Astrocyte of the hippocampus (primary cell): ENCODE data around the gene ECM2.

Source experiments
- DNase-seq: peaks from one replicate; pipeline ENCODE4 v3.0.0; 2011; ENCODE audit warnings: low read depth, low spot score

The ECM2 gene

DNA sequence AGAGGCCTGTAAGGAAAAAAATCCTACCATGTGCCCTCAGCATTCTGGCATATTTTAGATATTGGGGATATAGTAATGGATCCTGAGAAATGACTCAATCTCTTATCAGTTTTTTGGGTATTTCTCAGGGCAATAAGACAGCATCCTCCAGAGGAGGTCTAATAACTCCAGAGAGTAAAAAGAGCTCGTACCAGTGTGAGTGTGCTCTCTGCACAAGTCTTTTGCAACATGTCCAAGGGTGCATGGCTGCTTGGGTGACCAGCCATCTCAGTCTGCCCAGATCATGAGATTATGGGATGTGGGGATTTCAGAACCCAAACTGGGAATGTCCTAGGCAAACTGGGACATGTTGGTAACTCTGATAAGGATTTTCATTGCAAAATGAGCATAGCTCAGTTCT is 68.7 kb downstream of the ECM2 start:
- no peak for DNase-seq

DNA sequence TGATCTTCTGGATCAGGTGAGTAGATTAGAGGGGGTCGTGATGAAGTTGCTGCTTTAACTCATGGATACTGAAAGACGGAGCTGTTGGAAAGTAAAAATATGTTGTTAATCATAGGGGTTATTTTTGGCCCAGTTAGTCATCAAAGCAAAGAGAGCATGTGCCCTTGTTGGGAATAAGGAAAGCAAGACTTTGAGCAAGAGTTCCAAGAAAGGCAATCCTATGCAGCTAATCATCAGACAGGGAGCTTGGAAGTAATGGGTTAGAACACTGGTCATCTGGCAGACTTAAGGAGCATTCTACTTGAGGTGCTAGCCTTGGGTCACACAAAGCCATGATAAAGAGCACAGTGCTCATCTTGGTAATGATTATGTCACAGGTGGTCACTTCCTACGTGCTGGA is 71.8 kb downstream of the ECM2 start:
- DNase-seq: peak; percentile 73

DNA sequence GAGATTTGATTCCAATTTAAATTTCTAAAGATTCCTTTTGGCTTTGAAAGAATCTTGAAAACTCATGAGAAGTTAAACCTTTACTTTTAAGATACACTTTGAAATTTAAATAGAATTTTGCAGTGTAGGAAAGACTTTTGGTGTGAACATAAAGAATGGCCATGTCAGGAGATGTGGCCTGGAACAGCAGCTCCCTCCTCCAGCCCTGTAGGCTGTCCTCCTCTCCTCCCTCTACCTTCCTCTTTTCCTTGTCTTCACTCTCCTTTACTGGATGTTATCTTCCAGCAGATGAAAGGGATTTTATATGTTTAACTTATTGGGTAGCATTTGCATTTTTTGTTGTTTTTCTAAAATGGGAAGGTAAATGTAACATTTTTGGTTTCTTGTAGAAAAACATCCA is 72.4 kb downstream of the ECM2 start:
- no peak for DNase-seq

DNA sequence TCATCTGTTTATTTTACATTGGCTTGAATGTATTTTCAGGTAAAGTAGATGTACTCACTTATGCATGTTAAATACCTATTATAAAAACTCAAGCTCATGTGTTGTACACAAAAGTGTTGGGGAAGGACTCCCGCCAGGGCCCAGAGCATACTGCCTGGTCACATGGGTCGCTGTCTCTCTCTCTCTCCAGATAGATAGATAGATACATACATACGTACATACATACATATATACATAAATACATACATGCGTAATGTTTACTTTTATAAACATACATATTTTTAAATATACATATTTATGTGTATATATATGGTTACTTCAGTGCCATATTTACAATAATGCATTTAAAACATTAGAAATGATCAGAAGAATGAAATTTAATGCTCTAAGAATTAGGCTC is 78.2 kb downstream of the ECM2 start:
- no peak for DNase-seq

DNA sequence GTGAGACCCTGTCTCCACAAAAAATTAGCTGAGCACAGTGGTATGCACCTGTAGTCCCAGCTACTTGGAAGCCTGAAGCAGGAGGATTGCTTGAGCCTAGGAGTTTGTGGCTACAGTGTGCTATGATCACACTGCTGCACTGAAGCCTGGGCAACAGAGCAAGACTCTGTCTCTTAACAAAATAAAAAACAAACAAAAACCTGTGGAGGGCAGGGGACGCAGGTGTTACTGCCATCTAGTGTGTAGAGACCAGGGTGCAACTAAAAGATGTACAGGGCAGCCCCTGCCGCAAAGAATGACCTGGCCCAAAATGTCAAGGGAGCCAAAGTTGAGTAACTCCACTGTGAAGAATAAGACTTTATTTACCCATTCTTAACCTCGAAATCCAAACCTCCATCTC is 80.6 kb downstream of the ECM2 start:
- DNase-seq: no peak

DNA sequence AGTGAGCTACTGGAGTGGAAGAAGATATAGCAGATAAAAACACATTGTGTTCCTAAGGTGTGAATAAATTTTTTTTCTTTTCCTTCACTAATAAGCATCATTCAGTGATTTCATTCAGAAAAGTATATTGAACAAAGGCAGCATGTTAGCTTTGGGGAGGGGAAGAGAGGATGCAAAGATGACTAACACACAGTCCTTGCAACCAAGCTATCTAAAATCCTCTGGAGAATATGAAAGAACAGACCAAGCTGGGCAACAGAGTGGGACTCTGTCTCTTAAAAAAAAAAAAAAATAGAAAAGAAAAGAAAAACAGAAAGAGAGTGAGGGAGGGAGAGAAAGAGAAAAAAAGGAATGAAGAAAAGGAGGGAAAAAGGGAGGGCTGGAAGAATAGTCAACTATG is 89.3 kb downstream of the ECM2 start:
- no peak for DNase-seq
